Loucy (cell line): Measurements from ENCODE around the gene MAPK6.

Experiments used
- EZH2phosphoT487 ChIP-seq: fragments of 200-600 bp; IDR thresholded peaks from 2 replicates; pipeline ENCODE4 v1.6.1; 2018; ENCODE audit warnings: antibody characterized with exemption, mild to moderate bottlenecking, moderate library complexity, borderline replicate concordance
- TF ChIP-seq, protein P1 (sequence below): fragments of 200-600 bp; sonication (generic); conservative IDR thresholded peaks from 2 replicates; pipeline ENCODE4 v1.5.1; 2014; ENCODE audit warnings: mild to moderate bottlenecking, antibody characterized with exemption, low read length

DNA sequence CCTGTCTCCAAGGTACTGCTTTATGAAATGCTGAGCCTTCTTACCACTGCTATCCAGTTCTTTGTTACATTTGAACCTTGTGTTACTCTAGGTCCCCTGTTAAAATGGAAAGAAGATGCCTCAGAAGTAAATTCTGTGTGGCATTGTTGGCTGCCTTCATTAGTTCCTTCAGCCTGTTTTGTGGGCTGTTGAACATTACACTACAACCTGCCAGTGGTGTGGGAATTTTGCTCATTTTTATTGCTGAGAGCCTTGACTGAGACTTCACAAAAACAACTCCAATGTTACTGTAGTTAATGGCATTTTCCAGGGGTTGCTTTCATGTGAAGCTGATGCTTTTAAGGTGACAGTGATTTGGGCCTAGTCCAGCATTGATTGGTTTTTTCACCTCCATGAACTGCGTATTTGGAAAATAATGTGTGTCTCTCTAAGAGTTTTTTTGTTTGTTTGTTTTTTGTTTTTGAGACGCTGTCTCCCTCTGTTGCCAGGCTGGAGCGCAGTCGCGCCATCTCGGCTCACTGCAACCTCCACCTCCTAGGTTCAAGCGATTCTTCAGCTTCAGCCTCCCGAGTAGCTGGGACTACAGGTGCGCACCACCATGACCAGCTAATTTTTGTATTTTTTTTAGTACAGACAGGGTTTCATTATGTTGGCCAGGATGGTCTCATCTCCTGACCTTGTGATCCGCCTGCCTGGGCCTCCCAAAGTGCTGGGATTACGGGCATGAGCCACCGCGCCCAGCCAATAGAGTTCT, 4.3 kb downstream of the MAPK6 start:
- TF ChIP-seq, protein P1, sequence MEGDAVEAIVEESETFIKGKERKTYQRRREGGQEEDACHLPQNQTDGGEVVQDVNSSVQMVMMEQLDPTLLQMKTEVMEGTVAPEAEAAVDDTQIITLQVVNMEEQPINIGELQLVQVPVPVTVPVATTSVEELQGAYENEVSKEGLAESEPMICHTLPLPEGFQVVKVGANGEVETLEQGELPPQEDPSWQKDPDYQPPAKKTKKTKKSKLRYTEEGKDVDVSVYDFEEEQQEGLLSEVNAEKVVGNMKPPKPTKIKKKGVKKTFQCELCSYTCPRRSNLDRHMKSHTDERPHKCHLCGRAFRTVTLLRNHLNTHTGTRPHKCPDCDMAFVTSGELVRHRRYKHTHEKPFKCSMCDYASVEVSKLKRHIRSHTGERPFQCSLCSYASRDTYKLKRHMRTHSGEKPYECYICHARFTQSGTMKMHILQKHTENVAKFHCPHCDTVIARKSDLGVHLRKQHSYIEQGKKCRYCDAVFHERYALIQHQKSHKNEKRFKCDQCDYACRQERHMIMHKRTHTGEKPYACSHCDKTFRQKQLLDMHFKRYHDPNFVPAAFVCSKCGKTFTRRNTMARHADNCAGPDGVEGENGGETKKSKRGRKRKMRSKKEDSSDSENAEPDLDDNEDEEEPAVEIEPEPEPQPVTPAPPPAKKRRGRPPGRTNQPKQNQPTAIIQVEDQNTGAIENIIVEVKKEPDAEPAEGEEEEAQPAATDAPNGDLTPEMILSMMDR: no peak
- no peak for TF ChIP-seq EZH2phosphoT487
